ENCODE measurements around the gene TTC21B. TPM values are rescaled to one million over a fixed set of nuclear protein-coding genes. Genes with fewer than 3 reads are reported as not detected.

TTC21B gene
- total and polyA plus RNA-seq, 9 of the 15 experiments (the other 6 are each of a cell fraction or from before 2014, with no cell fraction given): 5.2 to 34.9 (median 18.5) TPM

- H2AFZ ChIP-seq (ENCODE audit: low read depth, low read length): no peak overlapping the region
- peak; percentile 15 for FAIRE-seq
- in situ Hi-C loops (cut with MboI) (no loop called here), intact Hi-C loops (cut with micrococcal nuclease) (no loop called here)
- H3K9me3 ChIP-seq (replicated peaks; ENCODE audit: control insufficient read depth, insufficient read depth, low read depth, low read length): no peaks in the 10 kb centered on the region
- H3K9ac ChIP-seq (ENCODE audit: insufficient read depth in 1 of 2, low read depth in 2 of 2, low read length in 2 of 2): no peak overlapping the region
- ATAC-seq: peak; percentile 69
- DNase-seq (ENCODE audit: extremely low read depth in 1 of 4, low spot score in 3 of 4): peak in 1 of 4 experiments; percentile 4
- POLR2A ChIA-PET: interaction anchor here (1.0 kb wide), 1 partner anchor 24 kb away, joined by 3 read pairs; no protein-coding TSS in a partner anchor
- TF ChIP-seq RFX1 (IDR thresholded peaks at IDR 0.05): peak; percentile 7; the same call in 1 of the 2 replicates
- peak; percentile 69 for TF ChIP-seq TAL1 (IDR thresholded peaks at IDR 0.05)
- no peak for TF ChIP-seq HMG20A (CRISPR knock-in tag; conservative IDR thresholded peaks at IDR 0.05)
- TF ChIP-seq ZBTB33 (CRISPR knock-in tag; IDR thresholded peaks at IDR 0.05): no peak
- TF ChIP-seq MTA2 (IDR thresholded peaks at IDR 0.05; ENCODE audit: low read depth): 0 out of 2 replicates have a peak, but pooled peaks have one; percentile 33
- TF ChIP-seq CBFA2T3 (IDR thresholded peaks at IDR 0.05): peak; percentile 49; the same call in 1 of the 2 replicates
- peak; percentile 75 for TF ChIP-seq ARID1B (IDR thresholded peaks at IDR 0.05)
- no peak for TF ChIP-seq SMAD4 (CRISPR knock-in tag; conservative IDR thresholded peaks at IDR 0.05)
- 0 out of 2 replicates have a peak, but pooled peaks have one; percentile 5 for TF ChIP-seq ZNF384 (IDR thresholded peaks at IDR 0.05; ENCODE audit: low read depth, low read length)
- TF ChIP-seq SMARCA4 (IDR thresholded peaks at IDR 0.05): peak; percentile 17; the same call in 1 of the 2 replicates
- peak; percentile 79 for TF ChIP-seq TCF3 (CRISPR knock-in tag; IDR thresholded peaks at IDR 0.05)
- 0 out of 2 replicates have a peak, but pooled peaks have one; percentile 12 for TF ChIP-seq NCOR1 (IDR thresholded peaks at IDR 0.05)
- peak; percentile 32; the same call in 1 of the 2 replicates for TF ChIP-seq TEAD4 (IDR thresholded peaks at IDR 0.05; ENCODE audit: low read length)
- no peak for TF ChIP-seq TEAD4 (CRISPR knock-in tag; IDR thresholded peaks at IDR 0.05; ENCODE audit: borderline replicate concordance)
- peak; percentile 42 for TF ChIP-seq MEIS2 (IDR thresholded peaks at IDR 0.05; ENCODE audit: partially characterized antibody)
- TF ChIP-seq BHLHE40 (IDR thresholded peaks at IDR 0.05; ENCODE audit: low read length): no peak
- TF ChIP-seq PATZ1 (CRISPR knock-in tag; IDR thresholded peaks at IDR 0.05; ENCODE audit: borderline replicate concordance): no peak
- peak; percentile 64; the same call in 1 of the 2 replicates for TF ChIP-seq SOX6 (IDR thresholded peaks at IDR 0.05)
- TF ChIP-seq POLR2A (conservative IDR thresholded peaks at IDR 0.05): peak; percentile 44; the same call in 1 of the 2 replicates
- TF ChIP-seq STAT5A (IDR thresholded peaks at IDR 0.05; ENCODE audit: borderline replicate concordance, low read length): peak; percentile 12; the same call in 1 of the 2 replicates
- no peak overlapping the region for H3K4me3 ChIP-seq
- WGBS (ENCODE audit: insufficient coverage, low coverage, missing lambda C conversion rate): 58% methylated on average over 3 of the region's 3 CpGs
- peaks cover 49% of the 10 kb centered on the region; the same call in 2 of the 3 replicates for H3K36me3 ChIP-seq (ENCODE audit: control insufficient read depth, insufficient read depth, low read length)
- no peaks in the 10 kb centered on the region for H3K79me2 ChIP-seq (ENCODE audit: control insufficient read depth, insufficient read depth, low read length)
- peaks cover 0 to 10% of the 10 kb centered on the region in 2 experiments; a peak in 3 of 5 replicates for H3K4me1 ChIP-seq (replicated peaks in 1 of 2; ENCODE audit: control insufficient read depth in 2 of 2, insufficient read depth in 2 of 2, low read length in 2 of 2)
- no TSS peak for BruUV-seq (replicated peaks)
- no peak overlapping the region for H3K4me2 ChIP-seq (ENCODE audit: insufficient read depth, low read length)
- CTCF ChIA-PET (ENCODE audit: low intra/inter-chr PET ratio): no interaction called here
- H3K27ac ChIP-seq (ENCODE audit: extremely low read depth, low read depth, low read length): no peak overlapping the region
- no peaks in the 10 kb centered on the region for H4K20me1 ChIP-seq (replicated peaks; ENCODE audit: control insufficient read depth, insufficient read depth, low read length)
- no peaks in the 10 kb centered on the region for H3K9me1 ChIP-seq (ENCODE audit: control insufficient read depth, insufficient read depth, low read length)
- H3K27me3 ChIP-seq (ENCODE audit: control insufficient read depth in 2 of 2, insufficient read depth in 2 of 2, low read length in 2 of 2): no peaks in the 10 kb centered on the region
Observed at GRCh38 chr2:165886487-165887146, 67.0 kb downstream of the TTC21B start.

All from K562 (cell line).